Stimulated activated naive CD4-positive, alpha-beta T cell (primary cell): ENCODE results near the gene MRPL20.
"Not testable (repeated sequence)": the region's sequence is repeated elsewhere in the genome, so short reads cannot be mapped to it uniquely, and the experiment has no call there.

Experiments used
- DNase-seq, 6 experiments: peaks; one replicate each; lab custom pipeline; 2025; lab: John Stamatoyannopoulos, UW

The MRPL20 gene

GRCh38 chr1:1406821-1407635 lies at the start of gene MRPL20:
Gene MRPL20 (minus strand): TSS chr1:1407293. CDS start chr1:1407217, 76 bp downstream.
- DNase-seq, result peak; percentile 90 to 94 (median 94)

GRCh38 chr1:1456683-1457255 lies 49.7 kb upstream of the MRPL20 start:
- not testable (repeated sequence) for DNase-seq

GRCh38 chr1:1455934-1456333 lies 48.8 kb upstream of the MRPL20 start:
- not testable (repeated sequence) for DNase-seq

DNA sequence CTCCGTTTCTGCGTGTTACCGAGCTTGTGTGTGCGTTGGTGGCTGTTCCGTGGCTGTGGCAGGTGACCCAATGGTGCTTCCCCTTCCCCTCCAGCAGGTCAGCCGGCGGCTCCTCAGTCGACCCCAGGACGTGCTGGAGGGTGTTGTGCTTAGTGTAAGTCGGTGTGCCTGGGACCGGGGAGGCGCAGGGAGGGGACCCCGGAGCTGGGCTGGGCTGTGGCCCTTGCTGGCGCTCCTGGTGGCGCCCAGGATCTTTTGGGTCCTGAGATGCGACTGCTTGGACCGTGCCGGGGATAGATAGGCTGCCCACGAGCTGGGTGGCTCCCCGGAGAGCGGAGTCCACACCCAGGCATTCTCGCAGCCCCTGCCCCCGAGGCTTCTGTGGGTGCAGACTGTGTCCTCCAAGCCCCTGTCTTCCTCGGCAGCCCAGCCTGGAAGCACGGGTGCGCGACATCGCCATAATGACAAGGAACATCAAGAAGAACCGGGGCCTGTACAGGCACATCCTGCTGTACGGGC lies 48.3 kb upstream of the MRPL20 start:
- no peak for DNase-seq

DNA sequence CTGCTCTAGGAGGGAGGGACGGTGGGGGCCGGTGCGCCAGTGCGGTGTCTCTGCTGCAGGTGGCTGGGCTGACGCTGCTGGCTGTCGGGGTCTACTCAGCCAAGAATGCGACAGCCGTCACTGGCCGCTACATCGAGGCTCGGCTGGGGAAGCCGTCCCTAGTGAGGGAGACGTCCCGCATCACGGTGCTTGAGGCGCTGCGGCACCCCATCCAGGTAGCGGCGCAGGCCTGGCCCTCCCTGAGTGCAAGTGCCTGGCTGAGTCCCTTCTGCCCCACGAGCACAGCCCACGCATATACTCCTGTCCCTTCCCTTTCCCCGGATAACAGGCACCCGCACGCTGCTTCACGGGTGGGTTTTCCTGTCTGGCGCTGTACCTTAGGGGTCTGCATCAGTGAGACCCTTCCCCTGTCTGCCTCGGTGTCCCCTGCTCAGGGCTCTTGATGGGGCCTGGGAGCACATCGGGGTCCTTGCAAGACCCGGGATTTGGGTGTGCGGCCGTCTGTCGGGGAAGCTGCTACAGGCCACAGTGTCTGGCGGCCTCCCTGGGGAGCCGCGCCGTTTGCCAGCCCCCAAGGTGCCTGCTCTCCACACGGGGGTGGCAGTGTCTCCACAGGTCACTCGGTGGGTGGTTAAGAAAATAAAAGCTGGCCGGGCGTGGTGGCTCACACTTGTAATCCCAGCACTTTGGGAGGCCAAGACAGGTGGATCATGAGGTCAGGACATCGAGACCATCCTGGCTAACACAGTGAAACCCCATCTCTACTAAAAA lies 47.4 kb upstream of the MRPL20 start:
- DNase-seq, result not testable (repeated sequence)

DNA sequence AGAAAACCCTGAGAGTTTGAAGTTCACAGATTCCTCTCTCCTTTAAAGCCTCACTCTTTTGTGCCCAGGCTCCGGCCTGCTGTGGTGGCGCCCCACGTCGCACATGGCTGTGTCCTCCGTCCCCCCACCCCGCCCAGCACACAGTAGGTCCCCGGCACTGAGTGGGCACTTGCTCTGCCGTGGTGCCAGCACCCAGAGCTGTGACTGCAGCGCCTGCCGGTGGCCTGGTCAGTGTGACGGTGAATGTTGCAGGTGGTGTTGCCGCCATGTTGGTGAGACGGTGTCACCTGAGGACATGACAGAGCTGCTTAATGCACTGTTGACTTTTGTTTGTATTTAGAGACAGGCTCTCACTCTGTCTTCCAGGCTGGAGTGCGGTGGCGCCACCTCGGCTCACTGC lies 45.8 kb upstream of the MRPL20 start:
- no peak for DNase-seq

DNA sequence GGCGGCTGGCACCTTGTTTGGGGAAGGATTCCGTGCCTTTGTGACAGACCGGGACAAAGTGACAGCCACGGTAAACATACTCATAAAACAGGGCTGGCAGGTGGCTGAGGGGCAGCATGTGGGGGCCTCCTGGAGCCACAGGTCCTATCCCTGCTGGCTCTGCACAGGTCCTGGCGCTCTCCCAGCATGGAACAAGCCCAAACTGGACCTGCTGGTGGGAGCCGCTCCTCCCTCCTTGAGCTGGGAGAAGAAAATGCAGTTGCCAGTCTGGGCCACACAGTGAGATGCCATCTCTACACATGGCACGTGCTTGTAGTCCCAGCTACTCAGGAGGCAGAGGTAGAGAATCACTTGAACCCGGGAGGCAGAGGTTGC lies 45.3 kb upstream of the MRPL20 start:
- DNase-seq, result not testable (repeated sequence)

- DNase-seq, result no peak
Measured at GRCh38 chr1:1451696-1452364, 44.7 kb upstream of the MRPL20 start.

DNA sequence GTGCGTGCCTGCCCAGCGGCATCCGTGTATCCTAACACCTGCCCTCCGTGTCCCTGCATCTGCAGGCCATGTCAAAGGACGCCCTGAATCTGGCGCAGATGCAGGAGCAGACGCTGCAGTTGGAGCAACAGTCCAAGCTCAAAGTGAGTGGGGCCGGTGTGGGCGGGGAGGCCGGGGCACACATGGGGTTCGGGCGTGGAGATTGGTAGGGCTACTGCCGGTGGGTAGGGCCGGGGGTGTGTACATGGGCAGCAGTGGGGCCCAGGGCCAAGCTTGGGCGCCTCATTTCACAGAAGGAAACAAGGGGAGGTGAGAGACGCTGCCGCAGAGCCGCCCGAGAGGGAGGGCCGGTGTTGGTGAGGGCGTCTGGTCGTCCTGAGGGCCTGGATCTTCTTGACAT lies 43.5 kb upstream of the MRPL20 start:
- not testable (repeated sequence) for DNase-seq

GRCh38 chr1:1449099-1449739 lies 42.1 kb upstream of the MRPL20 start, which contains the start of gene ATAD3C:
Gene ATAD3C (plus strand): TSS chr1:1449689. CDS start chr1:1450684, 995 bp downstream.
- no peak for DNase-seq

DNA sequence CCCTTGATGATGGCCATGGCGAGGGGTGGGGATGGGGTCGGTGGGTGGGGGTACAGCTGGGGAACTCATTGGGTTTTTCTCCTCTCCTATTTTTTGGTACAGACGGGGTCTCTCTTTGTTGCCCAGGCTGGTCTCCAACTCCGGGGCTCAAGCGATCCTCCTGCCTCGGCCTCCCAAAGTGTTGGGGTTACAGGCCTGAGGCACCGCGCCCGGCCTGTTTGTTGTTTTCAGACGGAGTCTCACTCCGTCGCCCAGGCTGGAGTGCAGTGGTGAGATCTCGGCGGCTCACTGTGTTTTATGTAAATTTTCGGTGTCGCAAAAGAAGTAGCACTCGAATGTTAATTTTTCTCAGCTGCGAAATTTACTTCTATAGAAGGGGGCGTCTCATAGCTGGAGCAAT lies 39.5 kb upstream of the MRPL20 start:
- DNase-seq, result not testable (repeated sequence)

GRCh38 chr1:1442069-1442770 lies 35.1 kb upstream of the MRPL20 start:
- no peak for DNase-seq

- peak in 5 of 6 experiments; percentile 31 to 59 (median 37) for DNase-seq
Measured at GRCh38 chr1:1441002-1441888, 34.2 kb upstream of the MRPL20 start.

DNA sequence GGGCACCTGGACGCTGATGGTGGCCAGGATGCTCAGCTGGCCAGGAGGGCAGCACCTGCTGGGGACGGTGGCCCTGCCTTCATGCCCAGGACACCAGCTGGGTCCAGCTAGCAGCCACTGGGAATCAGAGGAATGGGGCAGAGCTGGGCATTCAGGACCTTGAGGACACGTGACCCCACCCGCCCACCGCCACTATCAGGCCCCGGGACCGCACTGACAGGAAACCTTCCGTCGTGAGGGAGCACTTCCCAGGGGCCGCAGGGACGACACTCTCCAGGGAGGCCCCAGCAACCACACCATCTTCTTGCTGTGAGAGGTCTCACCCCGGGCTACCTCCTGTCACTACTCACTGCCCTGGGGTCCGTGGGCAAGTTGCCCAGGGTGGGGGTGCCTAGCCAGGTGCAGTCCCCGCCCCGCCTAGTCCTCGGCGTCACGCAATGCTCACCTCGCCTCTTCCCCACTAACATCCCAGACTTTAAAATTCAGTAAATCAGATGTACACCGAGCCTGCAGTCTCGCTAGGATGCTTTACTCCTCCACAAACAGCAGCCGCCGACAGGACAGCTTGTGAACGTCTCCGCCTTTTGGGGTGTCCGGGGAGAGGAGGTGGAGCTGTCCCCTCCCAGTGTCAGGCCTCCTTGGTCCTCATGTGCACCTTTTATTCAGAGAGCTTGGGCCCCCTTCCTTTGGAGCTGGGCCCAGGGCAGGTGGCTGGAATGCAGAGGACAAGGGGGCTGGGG lies 33.3 kb upstream of the MRPL20 start:
- DNase-seq, result no peak

DNA sequence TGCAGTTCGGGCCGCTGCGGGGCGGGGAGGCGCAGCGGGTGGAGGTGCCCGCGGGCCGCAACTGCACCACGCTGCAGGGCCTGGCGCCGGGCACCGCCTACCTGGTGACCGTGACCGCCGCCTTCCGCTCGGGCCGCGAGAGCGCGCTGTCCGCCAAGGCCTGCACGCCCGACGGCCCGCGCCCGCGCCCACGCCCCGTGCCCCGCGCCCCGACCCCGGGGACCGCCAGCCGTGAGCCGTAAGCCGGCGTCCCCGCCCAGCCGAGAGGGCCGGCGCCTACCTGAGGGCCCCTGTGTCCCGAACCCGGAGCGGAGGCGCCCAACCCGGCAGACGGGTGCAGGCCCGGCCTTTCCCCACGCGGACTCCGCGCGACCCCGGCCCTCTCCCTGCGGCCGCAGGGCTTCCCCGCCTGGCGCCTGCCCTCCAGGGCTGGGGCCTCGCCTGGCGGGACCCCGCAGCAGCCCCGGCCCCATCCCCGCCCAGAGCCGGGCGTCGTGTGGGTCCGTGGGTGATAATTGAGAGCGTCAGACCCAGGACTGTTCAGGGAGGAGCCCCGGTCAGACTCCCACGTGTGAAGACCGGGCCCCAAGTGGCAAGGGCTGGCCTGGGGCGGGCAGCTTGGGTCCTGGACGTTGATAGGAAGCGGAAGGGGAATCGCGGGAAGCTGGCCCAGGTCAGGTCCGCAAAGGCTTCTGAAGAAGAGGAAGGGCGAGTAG lies 32.6 kb upstream of the MRPL20 start:
- no peak for DNase-seq

- no peak for DNase-seq
Measured at GRCh38 chr1:1438531-1439381, 31.7 kb upstream of the MRPL20 start.

DNA sequence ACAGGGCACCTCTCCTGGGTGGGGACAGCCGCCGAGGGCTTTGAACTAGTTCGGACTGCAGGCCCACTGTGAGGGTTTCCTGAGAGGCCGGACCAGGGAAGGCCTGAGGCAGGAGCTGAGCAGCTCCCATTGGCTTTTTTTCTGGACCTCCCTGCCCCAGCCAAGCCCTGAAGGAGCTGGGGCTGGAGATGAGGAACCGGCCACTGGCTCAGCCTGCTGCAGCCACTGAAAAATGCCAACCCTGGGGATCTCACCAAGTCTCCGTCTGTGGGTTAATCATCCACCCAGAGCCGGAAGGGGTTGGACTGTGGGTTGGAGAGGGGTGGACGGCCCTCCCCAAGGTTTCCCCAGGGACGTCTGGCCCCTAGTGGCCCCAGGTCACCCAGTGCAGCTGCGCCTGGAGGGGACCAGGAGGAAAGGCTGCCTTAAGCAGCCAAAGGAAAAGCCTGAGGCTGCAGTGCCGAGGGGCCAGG lies 30.8 kb upstream of the MRPL20 start:
- DNase-seq, result no peak
